Stimulated activated CD4-positive, alpha-beta T cell treated with anti-CD3 and anti-CD28 coated beads, Interleukin-1b, Interleukin-23, amount 100 ng/mL, for 1 hour (primary cell): ENCODE data around the gene RHOB.
"Not testable (repeated sequence)": the region's sequence is repeated elsewhere in the genome, so short reads cannot be mapped to it uniquely, and the experiment has no call there.

Experiments used
- DNase-seq, 2 donors: peaks; one replicate each; pipeline ENCODE4 v3.0.0-alpha.2; 2020; ENCODE audit warnings: low read depth in 2 of 2

RHOB gene

GRCh38 chr2:20454036-20454981, 7.4 kb downstream of the RHOB start:
- no peak for DNase-seq

DNA sequence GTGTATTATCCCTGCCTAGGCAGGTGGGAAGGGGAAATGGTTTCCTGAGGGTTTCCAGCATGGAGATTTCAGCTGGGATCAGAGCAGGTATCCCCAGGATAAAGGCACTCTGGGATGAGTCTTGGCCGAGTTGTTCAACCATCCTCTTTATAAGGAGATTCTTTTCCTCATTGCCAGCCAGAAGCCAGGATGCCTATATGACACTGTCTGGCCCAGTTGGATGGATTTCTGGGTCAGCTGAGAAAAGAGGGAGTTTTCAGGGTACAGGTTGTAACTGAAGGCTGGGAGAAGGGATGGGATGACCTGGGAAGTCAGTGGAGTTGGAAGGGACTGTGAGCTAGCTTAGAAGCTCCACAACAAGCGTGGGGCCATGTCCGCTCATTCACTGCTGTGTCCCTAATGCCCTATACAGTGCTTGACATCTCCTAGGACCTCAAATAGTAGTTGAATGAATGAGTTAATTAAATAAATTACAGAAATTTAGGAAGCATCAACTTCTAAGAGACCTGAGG, 8.3 kb downstream of the RHOB start:
- no peak for DNase-seq

DNA sequence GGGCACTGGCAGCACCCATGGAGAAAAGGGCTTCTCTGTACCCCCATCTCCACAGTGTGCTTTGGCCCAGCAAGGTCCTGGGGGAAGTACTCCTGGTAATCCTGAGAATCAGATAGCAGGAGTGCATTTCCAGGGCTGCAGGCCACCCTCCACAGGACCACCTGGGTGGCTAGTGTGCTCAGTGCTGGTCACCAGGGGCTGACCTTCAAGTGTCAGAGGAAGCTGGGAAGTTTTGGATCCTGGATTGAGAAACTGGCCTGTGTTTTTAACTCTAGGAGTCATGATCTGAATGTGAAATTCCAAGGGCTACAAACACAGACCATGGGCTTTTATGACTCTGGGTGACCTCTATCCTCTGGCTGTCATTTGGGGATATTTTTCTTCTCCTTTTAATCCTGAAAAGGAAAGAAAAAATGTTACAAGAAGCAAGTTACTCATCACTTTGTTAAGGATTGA, 9.3 kb downstream of the RHOB start:
- no peak for DNase-seq

- DNase-seq = no peak
Measured at GRCh38 chr2:20456636-20457426, 10.0 kb downstream of the RHOB start.

- DNase-seq = no peak
Measured at GRCh38 chr2:20457661-20458630, 11.1 kb downstream of the RHOB start.

- DNase-seq = not testable (repeated sequence)
Measured at GRCh38 chr2:20458737-20459484, 12.0 kb downstream of the RHOB start.

- DNase-seq = no peak
Measured at GRCh38 chr2:20465716-20466394, 19.0 kb downstream of the RHOB start.

DNA sequence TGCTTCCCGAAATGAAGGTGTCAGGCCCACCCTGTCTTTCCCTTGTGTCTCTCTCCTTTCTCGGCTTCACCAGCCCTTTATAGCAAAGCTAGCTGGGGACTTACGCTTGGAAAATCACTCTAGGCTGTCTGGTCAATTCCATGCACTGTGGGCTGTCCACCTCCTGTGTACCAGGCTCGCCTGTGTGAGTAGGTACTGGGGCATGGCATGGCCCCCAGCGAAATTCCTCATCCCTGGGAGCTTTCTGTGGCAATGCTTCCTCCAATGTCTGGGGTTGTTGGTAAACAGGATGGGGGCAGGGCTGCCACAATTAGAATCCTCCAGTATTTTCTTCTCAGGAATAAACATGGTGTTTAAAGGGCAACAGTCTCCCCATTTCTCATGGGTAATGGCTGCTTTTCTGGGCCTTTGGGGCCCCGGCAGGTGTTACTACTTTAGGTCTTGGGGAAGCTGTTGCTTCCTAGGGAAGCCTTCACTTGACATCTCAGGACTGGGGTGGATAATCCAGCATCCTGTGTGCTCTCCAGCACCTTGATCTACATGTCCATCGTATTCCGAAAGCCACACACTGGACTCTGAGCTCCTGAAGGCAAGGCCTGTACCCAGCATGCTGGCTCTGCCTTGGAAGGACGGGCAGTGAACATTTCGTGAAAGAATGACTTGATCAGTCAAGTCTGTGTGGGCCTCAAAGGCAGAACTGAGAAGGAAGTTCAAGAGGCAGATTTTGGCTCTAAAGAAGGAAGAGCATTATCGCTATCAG, 21.1 kb downstream of the RHOB start:
- DNase-seq = no peak

- no peak for DNase-seq
Measured at GRCh38 chr2:20468549-20469500, 22.0 kb downstream of the RHOB start.

DNA sequence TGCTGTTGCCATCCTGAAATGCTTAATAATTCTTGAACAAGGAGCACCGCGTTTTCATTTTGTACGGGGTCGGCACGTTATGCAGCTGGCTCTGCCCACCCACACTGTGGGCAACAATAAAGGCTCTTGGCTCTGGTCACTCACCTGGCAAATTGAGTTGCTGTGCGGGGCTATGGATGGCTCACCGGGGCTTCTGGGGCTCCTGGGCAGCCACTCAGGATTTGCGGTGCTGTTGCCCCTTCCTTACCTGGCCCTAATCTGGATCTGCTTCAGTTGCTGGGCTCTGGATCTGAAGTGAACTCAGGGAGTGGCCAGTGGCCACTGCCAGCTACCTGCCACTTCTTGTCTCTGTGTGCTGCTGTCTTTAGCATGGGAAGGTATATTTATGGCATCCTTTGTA, 22.7 kb downstream of the RHOB start:
- no peak for DNase-seq

- no peak for DNase-seq
Measured at GRCh38 chr2:20470211-20470610, 23.3 kb downstream of the RHOB start.

- DNase-seq = no peak
Measured at GRCh38 chr2:20471148-20471547, 24.3 kb downstream of the RHOB start.

GRCh38 chr2:20471902-20472559, 25.2 kb downstream of the RHOB start:
- no peak for DNase-seq

DNA sequence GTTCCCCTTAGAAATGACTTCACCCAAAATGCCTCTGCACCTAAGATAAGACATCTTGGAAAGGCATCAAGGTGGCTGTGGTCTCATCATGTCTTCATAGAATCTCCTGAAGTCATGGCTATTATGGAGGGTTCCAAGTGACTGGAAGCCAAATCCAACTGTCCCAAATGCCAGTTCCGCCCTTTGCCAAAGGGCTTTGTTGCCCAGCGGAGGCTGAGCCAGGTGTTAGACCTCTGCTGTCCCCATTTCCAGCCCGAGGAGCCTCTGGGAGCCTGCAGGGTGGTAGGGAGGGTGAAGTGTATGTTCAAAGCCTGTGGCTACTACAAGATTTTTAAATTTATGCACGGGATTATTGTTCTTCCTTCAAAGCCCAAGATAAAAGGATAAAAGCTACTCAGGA, 25.7 kb downstream of the RHOB start:
- no peak for DNase-seq

GRCh38 chr2:20473128-20473527, 26.3 kb downstream of the RHOB start:
- no peak for DNase-seq

DNA sequence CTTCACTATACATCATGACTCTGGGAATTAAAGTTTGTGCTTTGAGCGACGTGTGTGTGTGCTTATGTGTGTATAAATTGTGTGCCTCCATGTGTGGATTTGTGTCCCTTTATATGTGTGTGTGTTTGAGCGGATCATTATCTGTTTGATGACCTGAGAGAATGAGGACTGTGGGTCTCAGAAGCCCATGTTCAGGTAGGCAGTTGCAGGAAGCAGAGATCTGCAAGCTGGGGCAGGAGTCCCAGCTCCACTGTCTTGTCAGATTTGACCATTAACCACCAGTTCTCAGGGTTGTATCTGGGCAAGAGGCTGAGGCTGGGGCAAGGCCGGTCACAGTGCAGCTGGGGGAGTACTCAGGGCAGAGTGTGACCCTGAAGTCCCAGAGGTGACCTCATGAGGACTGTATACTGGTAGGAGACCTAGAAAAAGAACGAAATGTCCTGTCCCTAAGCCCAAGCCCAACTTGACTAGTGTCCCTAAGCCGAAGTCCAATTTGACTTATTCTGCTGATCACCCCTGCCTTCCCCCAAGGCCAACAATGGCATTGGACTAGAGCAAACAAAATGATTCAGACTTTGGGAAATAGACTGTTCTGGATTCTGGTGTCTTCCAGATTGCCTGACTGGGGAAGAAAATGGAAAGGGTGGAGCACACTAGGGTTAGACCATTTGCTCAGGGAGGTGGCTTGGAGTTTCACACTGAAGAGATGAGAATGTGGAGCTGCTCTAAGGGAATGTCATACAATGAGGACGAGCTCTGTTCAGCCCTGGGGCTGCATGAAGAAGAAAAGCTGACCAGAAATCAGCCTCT, 28.1 kb downstream of the RHOB start:
- no peak for DNase-seq

- DNase-seq = no peak
Measured at GRCh38 chr2:20475567-20475952, 28.7 kb downstream of the RHOB start.
